HepG2 (cell line): Measurements from ENCODE around the gene PPP3R1.

Experiments used
- BHLHE40 ChIP-seq: IDR thresholded peaks from 2 replicates; pipeline ENCODE4 v1.6.1; 2011; ENCODE audit warnings: low read length, improper control_type of control experiment
- CTCF ChIP-seq: sonication (generic); formaldehyde crosslinking; IDR thresholded peaks from 2 replicates; pipeline ENCODE4 v1.5.0; 2020; ENCODE audit warnings: mild to moderate bottlenecking, missing genetic modification reagents, moderate library complexity
- FOXA1 ChIP-seq, 2 experiments: fragments of 450-650 bp in 1 of 2; sonication (generic) in 1 of 2; formaldehyde crosslinking in 1 of 2; IDR thresholded peaks; 2 replicates each; pipeline versions ENCODE4 v1.4.0 to v1.6.1; 2016 to 2020; ENCODE audit warnings: missing genetic modification reagents in 1 of 2
- GABPA ChIP-seq, 2 experiments: IDR thresholded peaks; 2 replicates each; pipeline ENCODE4 v1.6.1; 2011 to 2016; ENCODE audit warnings: low read depth in 2 of 2, low read length in 1 of 2, missing biosample characterization in 1 of 2, missing genetic modification characterization in 1 of 2
- NFRKB ChIP-seq: fragments of 450-650 bp; IDR thresholded peaks from 2 replicates; pipeline ENCODE4 v1.6.1; 2017
- POLR2AphosphoS5 ChIP-seq: IDR thresholded peaks from 2 replicates; pipeline ENCODE4 v1.6.1; 2012; ENCODE audit warnings: low read depth, low read length
- SIN3A ChIP-seq: IDR thresholded peaks from 2 replicates; pipeline ENCODE4 v1.6.1; 2011; ENCODE audit warnings: low read depth, mild to moderate bottlenecking, control low read depth, low read length, borderline replicate concordance
- ZFP62 ChIP-seq: sonication (generic); formaldehyde crosslinking; IDR thresholded peaks from 2 replicates; pipeline ENCODE4 v1.4.0; 2020; ENCODE audit warnings: missing genetic modification reagents
- TF ChIP-seq, protein P1 (sequence below): sonication (generic); formaldehyde crosslinking; IDR thresholded peaks from 2 replicates; pipeline ENCODE4 v1.4.0; 2020; ENCODE audit warnings: missing genetic modification reagents

DNA sequence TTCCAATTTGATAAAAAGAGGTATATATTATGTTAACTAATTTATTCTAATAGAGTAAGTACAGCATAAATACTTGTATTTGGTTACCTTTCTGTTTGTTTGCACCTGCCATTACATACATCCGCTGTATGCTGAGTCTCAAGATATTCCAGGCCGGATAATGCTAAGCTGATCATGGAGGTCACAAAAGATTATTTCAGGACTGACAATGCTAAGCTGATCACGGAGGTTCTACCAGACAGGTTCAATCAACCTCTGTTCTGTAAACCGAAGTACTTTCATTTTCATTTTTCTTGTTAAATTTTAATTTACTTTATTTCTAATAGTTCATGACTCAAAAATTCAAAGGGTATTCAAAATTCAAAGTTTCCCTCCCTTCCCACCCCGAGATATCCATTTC lies 63.5 kb downstream of the PPP3R1 start:
- no peak for TF ChIP-seq NFRKB
- TF ChIP-seq SIN3A, result no peak
- TF ChIP-seq BHLHE40, result no peak
- no peak for TF ChIP-seq ZFP62 (CRISPR knock-in tag)
- TF ChIP-seq, protein P1, sequence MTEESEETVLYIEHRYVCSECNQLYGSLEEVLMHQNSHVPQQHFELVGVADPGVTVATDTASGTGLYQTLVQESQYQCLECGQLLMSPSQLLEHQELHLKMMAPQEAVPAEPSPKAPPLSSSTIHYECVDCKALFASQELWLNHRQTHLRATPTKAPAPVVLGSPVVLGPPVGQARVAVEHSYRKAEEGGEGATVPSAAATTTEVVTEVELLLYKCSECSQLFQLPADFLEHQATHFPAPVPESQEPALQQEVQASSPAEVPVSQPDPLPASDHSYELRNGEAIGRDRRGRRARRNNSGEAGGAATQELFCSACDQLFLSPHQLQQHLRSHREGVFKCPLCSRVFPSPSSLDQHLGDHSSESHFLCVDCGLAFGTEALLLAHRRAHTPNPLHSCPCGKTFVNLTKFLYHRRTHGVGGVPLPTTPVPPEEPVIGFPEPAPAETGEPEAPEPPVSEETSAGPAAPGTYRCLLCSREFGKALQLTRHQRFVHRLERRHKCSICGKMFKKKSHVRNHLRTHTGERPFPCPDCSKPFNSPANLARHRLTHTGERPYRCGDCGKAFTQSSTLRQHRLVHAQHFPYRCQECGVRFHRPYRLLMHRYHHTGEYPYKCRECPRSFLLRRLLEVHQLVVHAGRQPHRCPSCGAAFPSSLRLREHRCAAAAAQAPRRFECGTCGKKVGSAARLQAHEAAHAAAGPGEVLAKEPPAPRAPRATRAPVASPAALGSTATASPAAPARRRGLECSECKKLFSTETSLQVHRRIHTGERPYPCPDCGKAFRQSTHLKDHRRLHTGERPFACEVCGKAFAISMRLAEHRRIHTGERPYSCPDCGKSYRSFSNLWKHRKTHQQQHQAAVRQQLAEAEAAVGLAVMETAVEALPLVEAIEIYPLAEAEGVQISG, result no peak
- no peak for TF ChIP-seq POLR2AphosphoS5
- TF ChIP-seq GABPA (IDR thresholded peaks at IDR 0.05; ENCODE audit: low read depth, low read length), result no peak
- no peak for TF ChIP-seq GABPA (CRISPR knock-in tag; IDR thresholded peaks at IDR 0.05; ENCODE audit: low read depth)
- TF ChIP-seq CTCF (CRISPR knock-in tag), result no peak
- no peak for TF ChIP-seq FOXA1 (IDR thresholded peaks at IDR 0.05)
- TF ChIP-seq FOXA1 (CRISPR knock-in tag; IDR thresholded peaks at IDR 0.05), result no peak
